NCI-H1105 (cell line): Measurements from ENCODE around the gene CFAP119.
"Not testable (repeated sequence)": the region's sequence is repeated elsewhere in the genome, so short reads cannot be mapped to it uniquely, and the experiment has no call there.

Experiments
- DNase-seq: peaks from one replicate; lab custom pipeline; 2025; lab: John Stamatoyannopoulos, UW

Gene CFAP119

GRCh38 chr16:30761928-30762902 is at the start of gene CFAP119, which contains the start of gene RNF40:
CFAP119 (minus strand) TSS chr16:30762062; CDS start chr16:30761748, 314 bp downstream.
RNF40 (plus strand) TSS chr16:30762322; CDS start chr16:30762546, 224 bp downstream.
- DNase-seq = peak; percentile 97

DNA sequence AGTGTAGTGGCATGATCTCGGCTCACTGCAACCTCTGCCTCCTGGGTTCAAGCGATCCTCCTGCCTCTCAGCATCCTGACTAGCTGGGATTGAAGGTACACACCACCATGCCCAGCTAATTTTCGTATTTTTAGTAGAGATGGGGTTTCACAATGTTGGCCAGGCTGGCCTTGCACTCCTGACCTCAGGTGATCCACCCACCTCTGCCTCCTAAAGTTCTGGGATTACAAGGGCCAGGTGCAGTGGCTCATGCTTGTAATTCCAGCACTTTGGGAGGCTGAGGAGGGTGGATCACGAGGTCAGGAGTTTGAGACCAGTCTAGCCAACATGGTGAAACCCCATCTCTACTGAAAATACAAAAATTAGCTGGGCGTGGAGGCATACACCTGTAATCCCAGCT is 47.8 kb upstream of the CFAP119 start:
- not testable (repeated sequence) for DNase-seq

DNA sequence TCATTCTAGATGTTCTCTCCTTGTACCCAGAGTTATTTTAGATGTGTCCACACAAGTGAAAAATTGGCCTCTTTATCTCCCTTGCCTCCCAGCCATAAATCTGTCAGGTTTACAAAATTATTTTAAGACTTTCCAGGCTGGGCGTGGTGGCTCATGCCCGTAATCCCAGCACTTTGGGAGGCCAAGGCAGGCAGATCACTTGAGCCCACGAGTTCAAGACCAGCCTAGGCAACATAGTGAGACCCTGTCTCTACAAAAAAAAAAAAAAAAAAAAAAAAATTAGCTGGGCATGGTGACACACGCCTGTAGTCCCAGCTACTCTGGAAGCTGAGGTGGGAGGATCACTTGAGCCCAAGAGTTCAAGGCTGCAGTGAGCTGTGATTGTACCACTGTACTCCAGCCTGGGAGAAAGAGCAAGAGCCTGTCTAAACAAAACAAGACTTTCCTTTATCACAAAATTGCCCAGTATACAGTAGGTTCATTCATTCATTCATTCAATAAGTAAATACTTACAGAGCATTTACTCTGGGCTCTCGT is 47.1 kb upstream of the CFAP119 start:
- DNase-seq = not testable (repeated sequence)

- DNase-seq = no peak
Observed at GRCh38 chr16:30808146-30808545, 46.3 kb upstream of the CFAP119 start.

DNA sequence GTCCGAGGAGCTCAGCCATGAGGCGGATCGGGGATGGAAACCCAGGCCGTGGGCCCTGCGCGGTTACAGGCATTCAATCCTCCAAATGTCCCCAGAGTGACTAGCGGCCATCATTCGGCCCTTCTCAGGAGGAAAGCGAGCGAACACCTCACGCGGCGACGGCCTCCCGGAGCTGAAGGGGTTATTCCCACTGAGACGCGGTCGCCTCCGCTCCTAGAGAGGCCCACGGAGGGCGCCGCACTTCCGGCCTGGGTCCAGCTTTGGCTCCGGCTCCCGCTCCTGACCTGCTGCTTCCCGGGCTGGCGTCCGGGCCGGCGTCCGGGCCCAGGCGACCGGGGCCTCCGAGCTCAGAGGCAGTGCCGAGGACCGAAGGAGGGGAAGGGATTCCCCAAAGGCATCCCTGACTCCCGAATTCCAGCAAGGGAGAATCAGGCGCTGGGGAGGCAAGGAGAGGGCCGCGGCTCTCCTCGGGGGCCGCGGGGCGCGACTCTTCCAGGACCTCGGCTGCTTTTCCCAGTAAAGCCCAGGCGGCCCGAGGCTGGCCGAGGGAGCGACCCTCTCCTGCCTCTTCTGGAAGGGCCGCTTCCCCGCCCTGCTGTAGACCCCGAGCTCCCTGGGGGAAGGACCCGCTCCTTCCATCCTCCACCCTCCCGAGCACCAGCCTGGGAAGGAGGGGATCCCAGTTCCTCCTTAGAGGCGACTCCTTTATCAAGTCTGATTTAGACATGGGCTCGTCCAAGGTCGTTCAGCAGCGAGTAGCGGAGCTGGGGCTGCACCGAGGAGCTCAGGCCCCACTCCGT is 43.7 kb upstream of the CFAP119 start:
- DNase-seq = peak; percentile 76

DNA sequence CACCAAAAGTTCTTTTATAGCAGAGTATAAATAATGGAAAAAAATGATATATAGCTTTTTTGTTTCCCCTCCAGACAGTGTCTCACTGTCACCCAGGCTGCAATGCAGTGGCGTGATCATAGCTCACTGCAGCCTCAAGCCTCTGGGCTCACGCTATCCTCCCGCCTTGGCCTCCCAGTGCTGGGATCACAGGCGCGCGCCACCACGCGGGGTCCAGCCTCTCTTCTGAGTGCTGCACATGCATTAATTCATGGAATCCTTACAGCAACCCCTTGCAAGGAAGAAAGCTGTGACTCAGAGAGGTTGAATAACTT is 43.2 kb upstream of the CFAP119 start:
- no peak for DNase-seq

DNA sequence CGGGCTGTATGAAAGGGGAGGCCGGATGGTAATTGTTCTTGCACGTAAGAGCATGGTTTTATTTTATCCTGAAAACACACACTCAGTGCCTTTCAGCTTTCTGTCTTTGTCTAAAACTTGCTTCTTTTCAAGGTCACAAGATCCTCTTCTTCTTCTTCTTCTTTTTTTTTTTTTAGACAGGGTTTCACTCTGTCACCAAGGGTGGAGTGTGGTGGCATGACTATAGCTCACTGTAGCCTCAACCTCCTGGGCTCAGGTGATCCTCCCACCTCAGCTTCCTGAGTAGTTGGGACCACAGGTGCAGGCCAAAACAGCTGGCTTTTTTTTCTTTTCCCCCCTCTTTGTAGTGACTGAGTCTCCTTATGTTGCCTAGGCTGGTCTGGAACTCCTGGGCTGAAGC is 41.1 kb upstream of the CFAP119 start:
- DNase-seq = no peak

- no peak for DNase-seq
Observed at GRCh38 chr16:30797670-30798309, 35.9 kb upstream of the CFAP119 start.

GRCh38 chr16:30794634-30795033 is 32.8 kb upstream of the CFAP119 start:
- DNase-seq = no peak

DNA sequence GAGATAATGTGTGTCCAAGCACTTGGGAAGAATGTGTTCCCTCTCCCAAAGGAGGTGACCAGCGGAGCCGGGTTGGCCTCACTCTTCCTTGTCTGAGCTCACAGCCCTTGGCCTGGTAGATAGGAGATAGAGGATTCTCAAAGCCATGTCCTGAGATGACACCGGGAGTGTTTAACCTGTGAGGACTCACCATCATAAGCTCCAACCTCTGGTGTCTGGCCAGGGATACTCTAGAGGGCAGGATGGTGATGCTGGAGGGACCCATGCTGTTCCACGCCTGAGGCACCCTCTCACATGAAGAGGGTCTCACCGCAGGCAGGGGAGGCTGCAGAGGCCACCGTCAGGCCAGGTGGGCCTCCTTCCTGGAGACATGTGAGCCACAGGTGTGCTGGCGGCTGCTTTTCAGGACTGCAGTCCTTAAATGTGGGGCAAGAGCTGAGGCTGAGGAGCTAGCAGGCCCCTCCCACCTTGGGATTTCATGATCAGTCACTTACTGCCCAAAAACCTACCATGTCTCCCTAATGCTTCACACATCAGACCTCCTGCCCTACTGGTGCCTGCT is 31.7 kb upstream of the CFAP119 start:
- DNase-seq = no peak

GRCh38 chr16:30787613-30788378 is 25.9 kb upstream of the CFAP119 start:
- DNase-seq = no peak

- DNase-seq = peak; percentile 57
Observed at GRCh38 chr16:30786936-30787612, 25.2 kb upstream of the CFAP119 start, which contains the start of gene ZNF629. ZNF629 (minus strand) TSS chr16:30787205; CDS start chr16:30784482, 2,723 bp downstream.

GRCh38 chr16:30786115-30786935 is 24.5 kb upstream of the CFAP119 start:
- no peak for DNase-seq

DNA sequence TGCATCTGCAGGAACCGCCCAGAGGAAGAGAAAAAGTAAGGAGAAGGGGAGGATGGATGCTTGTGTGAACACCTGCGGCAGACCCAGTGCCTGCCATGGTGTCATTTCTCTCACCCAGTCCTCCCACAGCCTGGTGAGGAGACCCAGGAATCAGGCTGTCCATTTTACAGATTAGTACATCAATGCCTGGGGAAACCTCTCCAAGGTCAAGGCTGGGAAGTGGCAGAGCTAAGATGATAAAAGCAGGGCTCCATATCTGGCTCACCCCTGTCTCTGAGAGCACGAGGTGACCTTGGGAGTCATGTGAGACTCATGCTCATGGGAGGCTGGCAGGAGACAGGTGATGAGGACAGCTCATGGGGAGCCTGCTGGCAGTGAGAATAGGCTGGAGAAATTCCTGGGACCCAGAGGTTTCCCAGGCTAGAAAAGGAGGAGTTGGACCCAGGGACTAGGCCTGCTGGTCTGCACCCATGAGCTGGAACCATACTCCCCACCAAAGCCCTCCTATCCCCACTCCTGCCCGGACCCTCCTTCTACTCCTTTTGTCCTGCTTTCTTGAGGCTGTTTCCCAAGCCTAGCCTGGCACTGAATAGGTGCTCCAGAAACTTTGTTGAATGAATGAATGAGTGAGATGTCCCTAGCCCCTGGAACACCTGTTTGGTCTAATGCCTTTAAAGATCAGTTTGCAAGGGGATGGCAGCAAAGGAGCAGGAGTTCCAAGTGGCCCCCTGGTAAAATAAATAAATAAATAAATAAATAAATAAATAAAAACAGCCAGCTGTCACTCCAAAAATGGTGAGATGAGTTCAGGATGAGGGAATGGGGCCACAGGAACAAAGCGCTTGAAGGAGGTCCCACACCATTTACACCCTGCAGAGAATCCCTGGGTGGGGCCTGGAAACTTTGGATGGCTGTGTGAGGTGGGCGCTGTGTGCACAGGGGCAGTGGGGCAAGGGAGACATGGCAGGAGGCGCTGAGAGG is 23.6 kb upstream of the CFAP119 start:
- no peak for DNase-seq

GRCh38 chr16:30784215-30784614 is 22.4 kb upstream of the CFAP119 start:
- DNase-seq = no peak

GRCh38 chr16:30783280-30784109 is 21.6 kb upstream of the CFAP119 start:
- DNase-seq = no peak
